DMS 273 (cell line): ENCODE data around the gene POC1A.
A peak's percentile ranks its signal among the peaks of the same experiment; 100 is the strongest.

ENCODE experiments used
- DNase-seq: peaks from one replicate; lab custom pipeline; 2025; ENCODE audit not compliant: unreplicated experiment; lab: John Stamatoyannopoulos, UW

Gene POC1A

GRCh38 chr3:52132041-52132440 is 22.2 kb downstream of the POC1A start:
- no peak for DNase-seq

DNA sequence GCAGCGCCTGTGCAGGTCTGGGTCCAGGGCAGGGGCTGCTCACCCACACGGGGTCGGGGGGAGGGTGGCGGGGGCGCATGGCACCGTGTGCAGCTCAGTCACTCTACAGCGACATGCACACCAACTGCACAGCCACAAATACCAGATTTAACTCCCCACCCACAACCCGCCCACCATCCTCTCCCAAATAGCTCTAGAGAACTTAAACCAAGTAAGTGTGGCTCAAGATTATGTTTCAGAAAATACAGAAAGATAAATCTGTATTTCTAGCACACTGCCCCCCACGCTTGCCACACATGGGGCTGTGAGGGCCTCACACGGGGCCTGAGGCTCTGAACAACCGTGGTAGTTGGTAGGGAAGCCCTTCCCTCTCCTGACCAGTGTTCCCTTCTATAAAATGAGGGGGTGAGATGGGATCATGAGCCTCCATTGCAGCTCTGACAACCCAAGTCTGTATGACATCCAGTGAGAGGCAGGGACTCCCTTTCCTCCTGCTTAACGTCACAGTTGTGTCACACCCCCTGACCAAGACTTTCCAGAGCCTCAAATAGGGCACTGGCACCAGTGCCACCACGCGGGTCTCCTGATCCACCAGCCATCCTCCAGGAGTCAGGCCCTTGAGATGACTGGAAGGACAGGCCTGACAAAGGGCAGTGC is 23.1 kb downstream of the POC1A start:
- DNase-seq = no peak

- DNase-seq = peak; percentile 23
These were observed 26.0 kb downstream of the POC1A start for GRCh38 chr3:52128118-52128683.

DNA sequence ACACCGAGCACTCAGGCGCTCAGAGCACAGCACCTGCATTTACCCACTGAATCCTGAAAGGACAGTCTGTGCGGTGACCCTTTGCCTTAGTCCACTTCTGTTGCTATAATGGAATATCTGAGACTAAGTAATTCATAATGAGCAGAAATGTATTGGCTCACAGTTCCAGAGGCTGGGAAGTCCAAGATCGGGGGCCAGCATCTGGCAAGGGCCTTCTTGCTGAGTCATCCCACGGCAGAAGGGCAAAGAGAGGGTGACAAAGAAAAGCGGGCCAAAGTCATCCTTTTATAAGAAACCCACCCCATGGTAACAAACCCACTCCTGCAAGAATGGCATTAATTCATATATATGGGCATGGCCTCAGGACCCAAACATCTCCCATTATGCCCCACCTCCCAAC is 27.7 kb downstream of the POC1A start:
- DNase-seq = no peak

GRCh38 chr3:52126036-52126435 is 28.2 kb downstream of the POC1A start:
- no peak for DNase-seq

GRCh38 chr3:52124766-52125165 is 29.5 kb downstream of the POC1A start:
- no peak for DNase-seq

- no peak for DNase-seq
These were observed 30.1 kb downstream of the POC1A start for GRCh38 chr3:52124126-52124525.

DNA sequence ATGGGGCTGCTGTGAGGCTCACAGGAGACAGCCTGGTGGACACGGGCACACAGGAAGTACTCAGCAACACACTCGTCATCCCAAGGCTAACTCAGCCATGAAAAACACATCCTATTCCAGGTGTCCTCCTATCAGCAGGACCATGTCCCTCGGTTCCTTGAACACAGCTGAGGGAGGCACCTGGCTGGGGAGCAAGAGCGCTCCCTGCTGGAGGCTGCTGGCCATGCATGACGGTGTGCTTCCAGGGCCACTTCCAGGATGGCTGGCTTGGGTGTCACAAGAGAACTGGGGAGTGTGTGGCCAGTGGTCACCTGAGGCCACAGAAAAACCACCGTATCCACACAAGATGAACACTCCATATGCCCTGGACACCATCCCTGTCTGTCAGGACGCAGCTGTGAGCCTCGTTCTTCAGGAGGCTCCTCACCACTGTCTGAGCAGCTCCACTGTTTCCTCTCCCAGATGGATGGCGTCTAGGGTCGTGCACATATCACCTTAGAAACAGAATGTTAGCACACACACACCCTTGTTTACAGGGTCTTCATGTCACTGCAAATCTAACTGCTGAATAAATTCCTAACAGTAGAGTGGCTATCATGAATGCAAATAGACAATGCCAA is 31.0 kb downstream of the POC1A start:
- DNase-seq = peak; percentile 67

- no peak for DNase-seq
These were observed 31.7 kb downstream of the POC1A start for GRCh38 chr3:52122491-52122890.

GRCh38 chr3:52121813-52122212 is 32.4 kb downstream of the POC1A start:
- DNase-seq = no peak

DNA sequence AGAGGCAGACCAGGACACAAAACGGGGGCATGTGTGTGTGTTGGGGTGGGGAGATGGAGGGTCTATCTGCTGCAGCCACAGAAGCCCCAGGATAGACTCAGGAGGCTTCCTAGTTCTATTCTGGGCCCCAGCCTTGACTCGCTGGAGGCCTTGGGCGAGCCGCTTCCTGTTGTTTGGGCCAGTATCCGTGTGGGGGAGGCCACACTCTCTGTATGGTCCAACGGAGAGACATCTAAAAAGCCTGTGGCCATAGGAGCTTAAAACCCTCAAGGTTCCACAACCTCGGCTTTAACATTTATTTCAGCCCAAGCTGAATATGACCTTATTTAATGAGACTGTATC is 32.8 kb downstream of the POC1A start:
- DNase-seq = no peak

- DNase-seq = peak; percentile 39
These were observed 33.4 kb downstream of the POC1A start for GRCh38 chr3:52120556-52121463.

DNA sequence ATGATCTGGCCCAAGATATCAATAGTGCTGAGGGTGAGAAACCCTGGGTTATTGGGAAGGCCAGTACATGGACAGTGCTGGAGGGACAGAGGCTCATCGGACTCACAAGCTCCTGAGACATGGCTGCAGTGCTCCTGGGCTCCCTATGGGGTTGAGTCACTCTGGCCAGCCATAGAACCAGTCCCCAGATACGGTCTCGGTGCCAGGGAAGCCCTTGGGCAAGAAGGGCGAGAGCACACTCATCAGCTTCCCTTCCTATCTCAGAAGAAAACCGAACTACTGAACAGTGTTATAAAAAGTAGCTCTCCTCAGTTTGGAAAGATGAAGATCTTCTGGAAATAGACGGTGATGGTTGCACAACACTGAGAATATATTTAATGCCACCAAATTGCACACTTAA is 34.4 kb downstream of the POC1A start:
- DNase-seq = no peak

GRCh38 chr3:52119099-52119498 is 35.1 kb downstream of the POC1A start:
- DNase-seq = no peak

DNA sequence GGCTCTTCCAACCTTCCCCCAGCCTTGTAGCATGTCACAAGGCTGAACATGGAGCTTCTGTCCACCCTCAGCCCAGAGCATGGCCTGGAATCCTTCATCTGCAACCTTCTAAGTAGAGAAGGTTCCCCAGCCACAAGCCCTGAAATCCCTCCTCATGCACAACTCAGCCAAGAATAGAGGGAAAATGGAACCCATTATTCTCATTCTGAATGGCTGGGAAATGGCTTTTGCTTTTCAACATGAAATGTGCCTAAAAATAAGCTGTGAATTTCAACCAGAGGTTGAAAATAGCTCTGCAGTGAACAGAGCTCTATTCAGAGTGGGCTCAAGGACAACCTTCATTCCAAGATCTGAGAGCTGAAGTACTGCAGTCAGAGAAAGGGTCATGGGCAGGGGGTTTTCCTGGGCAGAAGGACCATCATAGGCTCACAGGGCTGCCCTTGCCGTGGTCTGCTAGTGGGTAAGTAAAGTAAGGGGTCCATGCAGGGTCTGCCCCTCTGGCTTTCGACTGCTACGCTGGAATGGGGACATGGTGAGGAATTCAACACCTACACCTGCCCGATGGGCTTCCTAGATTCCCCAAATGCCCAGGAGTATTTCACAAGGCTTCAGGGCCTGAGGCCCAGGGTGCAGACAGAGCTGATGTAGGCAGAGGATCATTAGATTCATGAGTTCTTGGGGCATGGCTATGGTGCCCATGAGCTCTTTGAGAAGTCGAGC is 35.9 kb downstream of the POC1A start:
- no peak for DNase-seq

DNA sequence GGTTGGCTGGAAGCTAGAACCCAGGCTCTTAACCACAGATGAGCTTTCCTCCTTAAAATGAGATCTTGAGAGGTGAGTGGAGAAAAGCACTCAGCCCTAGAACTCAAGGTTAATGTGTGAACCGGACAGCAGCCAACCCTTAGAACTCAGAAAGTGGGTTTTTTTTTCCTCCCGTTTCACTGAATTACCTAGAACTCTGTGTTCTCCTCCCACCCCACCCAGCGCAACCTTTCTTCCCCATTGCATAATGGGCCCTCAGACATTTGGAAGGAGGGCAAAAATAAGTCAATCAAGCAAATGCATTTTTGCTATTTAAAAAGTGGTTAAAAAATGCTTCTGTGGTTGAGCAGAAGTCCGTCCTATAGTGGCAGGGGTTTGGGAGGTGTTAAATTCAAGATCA is 36.7 kb downstream of the POC1A start:
- DNase-seq = no peak

GRCh38 chr3:52112056-52112455 is 42.2 kb downstream of the POC1A start:
- DNase-seq = no peak

GRCh38 chr3:52110502-52110901 is 43.7 kb downstream of the POC1A start:
- DNase-seq = no peak

- no peak for DNase-seq
These were observed 44.5 kb downstream of the POC1A start for GRCh38 chr3:52109611-52110301.
